Measurements from ENCODE around the gene FOXP1. TPM values are rescaled to one million over a fixed set of nuclear protein-coding genes. Genes with fewer than 3 reads are reported as not detected.
A peak's percentile ranks its signal among the peaks of the same experiment; 100 is the strongest.

Gene FOXP1
- total and polyA plus RNA-seq, 9 of the 15 experiments (the other 6 are each of a cell fraction or from before 2014, with no cell fraction given), result 7.7 to 34.5 (median 13.7) TPM

- FAIRE-seq (no peak), DNase-seq (ENCODE audit: extremely low read depth in 1 of 4, low spot score in 3 of 4) (no peak), ATAC-seq (peak; percentile 35; the same call in 1 of the 3 replicates)
- Histone ChIP-seq H3K9ac (ENCODE audit: insufficient read depth in 1 of 2, low read depth in 2 of 2, low read length in 2 of 2) (no peak overlapping the region), H3K9me3 (replicated peaks; ENCODE audit: control insufficient read depth, insufficient read depth, low read depth, low read length) (no peaks in the 10 kb centered on the region), H2AFZ (ENCODE audit: low read depth, low read length) (0 out of 2 replicates have a peak overlapping the region, but pooled peaks have one; percentile 27), H3K27ac (ENCODE audit: extremely low read depth, low read depth, low read length) (no peak overlapping the region), H3K79me2 (ENCODE audit: control insufficient read depth, insufficient read depth, low read length) (no peaks in the 10 kb centered on the region), H3K27me3 (ENCODE audit: control insufficient read depth in 2 of 2, insufficient read depth in 2 of 2, low read length in 2 of 2) (no peaks in the 10 kb centered on the region), H3K4me1 (replicated peaks in 1 of 2; ENCODE audit: control insufficient read depth in 2 of 2, insufficient read depth in 2 of 2, low read length in 2 of 2) (peaks cover 0 to 9% of the 10 kb centered on the region in 2 experiments; a peak in 4 of 5 replicates), H4K20me1 (replicated peaks; ENCODE audit: control insufficient read depth, insufficient read depth, low read length) (no peaks in the 10 kb centered on the region), H3K36me3 (ENCODE audit: control insufficient read depth, insufficient read depth, low read length) (no peaks in the 10 kb centered on the region), H3K4me2 (ENCODE audit: insufficient read depth, low read length) (no peak overlapping the region), H3K9me1 (ENCODE audit: control insufficient read depth, insufficient read depth, low read length) (no peaks in the 10 kb centered on the region), H3K4me3 (no peak overlapping the region)
- POLR2A ChIA-PET, result interaction anchor here (1.0 kb wide), 1 partner anchor 11 kb away, joined by 4 read pairs; no protein-coding TSS in a partner anchor
- BruUV-seq (replicated peaks), result no TSS peak
- in situ Hi-C loops (cut with MboI) (no loop called here), intact Hi-C loops (cut with micrococcal nuclease) (no loop called here)
- WGBS (ENCODE audit: insufficient coverage, low coverage, missing lambda C conversion rate), result 53% methylated on average over 4 of the region's 7 CpGs
- TF ChIP-seq TAL1 (IDR thresholded peaks at IDR 0.05) (no peak), GABPA (tag; conservative IDR thresholded peaks at IDR 0.05; ENCODE audit: low read depth) (no peak), NUFIP1 (IDR thresholded peaks at IDR 0.05; ENCODE audit: partially characterized antibody) (no peak), ZNF3 (CRISPR knock-in tag; IDR thresholded peaks at IDR 0.05) (no peak), FOXP1 (CRISPR knock-in tag; IDR thresholded peaks at IDR 0.05) (no peak), ZNF133 (CRISPR knock-in tag; IDR thresholded peaks at IDR 0.05) (no peak), ZBTB1 (CRISPR knock-in tag; IDR thresholded peaks at IDR 0.05; ENCODE audit: borderline replicate concordance, low read depth) (no peak), FUS (optimal IDR thresholded peaks at IDR 0.05; ENCODE audit: low read depth, low read length) (no peak), ILK (tag; IDR thresholded peaks at IDR 0.05; ENCODE audit: borderline replicate concordance, low read depth) (no peak), TRIM28 (IDR thresholded peaks at IDR 0.05) (no peak)
- CTCF ChIA-PET (ENCODE audit: low intra/inter-chr PET ratio), result no interaction called here
These were observed 198.5 kb downstream of the FOXP1 start for GRCh38 chr3:71384837-71385716.
